Endothelial cell of umbilical vein (primary cell): ENCODE measurements around the gene TLN1.

Source experiments
- EZH2 ChIP-seq: IDR thresholded peaks from 2 replicates; pipeline ENCODE4 v1.6.1; 2012; ENCODE audit warnings: borderline replicate concordance, low read depth, mild to moderate bottlenecking, moderate library complexity, low read length, inconsistent platforms; ENCODE audit not compliant: severe bottlenecking
- FOS ChIP-seq: IDR thresholded peaks from 2 replicates; pipeline ENCODE4 v1.6.1; 2011; ENCODE audit warnings: mild to moderate bottlenecking, low read length, moderate library complexity, borderline replicate concordance; ENCODE audit not compliant: insufficient read depth
- GATA2 ChIP-seq: IDR thresholded peaks from 2 replicates; pipeline ENCODE4 v1.7.0; 2011; ENCODE audit warnings: low read depth, mild to moderate bottlenecking, moderate library complexity, mixed read lengths, low read length; ENCODE audit not compliant: insufficient read length, insufficient read depth
- JUN ChIP-seq: IDR thresholded peaks from 2 replicates; pipeline ENCODE4 v1.6.1; 2011; ENCODE audit warnings: borderline replicate concordance, low read depth; ENCODE audit not compliant: insufficient read length, insufficient read depth
- MYC ChIP-seq: IDR thresholded peaks from one replicate; pipeline ENCODE4 v1.6.1; 2011; ENCODE audit warnings: mild to moderate bottlenecking, low read depth, low read length
- POLR2A ChIP-seq: IDR thresholded peaks from 2 replicates; pipeline ENCODE4 v1.6.1; 2012; ENCODE audit warnings: low read depth, mild to moderate bottlenecking, control low read depth, low read length
- POLR2AphosphoS5 ChIP-seq: IDR thresholded peaks from 2 replicates; pipeline ENCODE4 v1.6.1; 2012; ENCODE audit warnings: low read depth, mild to moderate bottlenecking, control low read depth, low read length, moderate library complexity; ENCODE audit not compliant: insufficient read depth
- TF ChIP-seq, protein P1 (sequence below), 2 donors: IDR thresholded peaks; 1 replicate in 1 of 2; 2 replicates in 1 of 2; pipeline ENCODE4 v1.5.1; 2011; ENCODE audit warnings: low read length in 2 of 2, mild to moderate bottlenecking in 2 of 2, moderate library complexity in 2 of 2, control low read depth in 1 of 2, inconsistent platforms in 1 of 2, low read depth in 1 of 2; ENCODE audit not compliant: insufficient read depth in 1 of 2; ENCODE audit errors: extremely low read depth in 1 of 2
- TF ChIP-seq, protein P2 (sequence below): IDR thresholded peaks from 2 replicates; pipeline ENCODE4 v1.6.1; 2011; ENCODE audit not compliant: insufficient read depth, insufficient read length

DNA sequence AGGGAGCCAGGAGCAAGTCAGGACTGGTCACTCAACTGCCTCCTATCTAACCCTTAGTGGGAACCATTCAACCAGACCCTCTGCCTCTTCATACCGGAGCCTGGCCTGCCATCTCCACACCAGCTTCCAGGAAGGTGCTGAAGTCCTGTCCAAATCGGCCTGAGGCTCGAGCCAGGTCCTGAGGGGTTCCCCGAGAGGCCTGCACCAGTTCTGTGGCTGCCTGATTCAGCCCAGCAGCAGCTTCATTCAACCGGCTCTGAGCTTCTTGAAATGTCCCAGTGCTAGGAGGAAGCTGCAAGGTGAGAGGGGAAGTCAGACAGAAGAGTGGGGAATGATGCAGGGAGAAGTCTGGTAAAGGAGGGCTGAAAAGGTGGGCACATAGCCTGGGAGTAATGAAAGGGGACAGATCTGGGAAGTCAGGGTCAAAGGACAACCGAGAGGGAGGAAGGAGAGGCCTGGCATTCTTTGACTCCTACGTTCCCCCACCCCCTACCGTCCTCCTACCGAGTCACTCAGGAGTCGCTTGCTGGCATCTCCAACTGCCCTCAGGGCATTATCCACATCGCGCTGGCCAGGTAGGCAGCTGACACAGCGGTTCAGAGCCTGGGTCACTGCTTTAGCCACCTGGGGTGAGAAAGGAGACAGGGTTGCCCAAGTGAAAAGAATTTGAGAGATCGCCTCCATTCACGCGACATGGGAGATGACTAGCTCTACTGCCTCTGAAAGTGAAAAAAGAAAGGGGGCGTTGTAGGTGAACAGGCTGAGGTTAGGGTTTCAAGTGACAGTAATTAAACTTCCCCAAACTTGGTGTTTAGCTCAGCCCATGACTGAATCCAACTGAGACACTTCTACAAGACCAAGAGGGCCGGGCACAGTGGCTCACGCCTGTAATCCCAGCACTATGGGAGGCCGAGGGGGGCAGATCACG lies 20.2 kb downstream of the TLN1 start:
- TF ChIP-seq, protein P1, sequence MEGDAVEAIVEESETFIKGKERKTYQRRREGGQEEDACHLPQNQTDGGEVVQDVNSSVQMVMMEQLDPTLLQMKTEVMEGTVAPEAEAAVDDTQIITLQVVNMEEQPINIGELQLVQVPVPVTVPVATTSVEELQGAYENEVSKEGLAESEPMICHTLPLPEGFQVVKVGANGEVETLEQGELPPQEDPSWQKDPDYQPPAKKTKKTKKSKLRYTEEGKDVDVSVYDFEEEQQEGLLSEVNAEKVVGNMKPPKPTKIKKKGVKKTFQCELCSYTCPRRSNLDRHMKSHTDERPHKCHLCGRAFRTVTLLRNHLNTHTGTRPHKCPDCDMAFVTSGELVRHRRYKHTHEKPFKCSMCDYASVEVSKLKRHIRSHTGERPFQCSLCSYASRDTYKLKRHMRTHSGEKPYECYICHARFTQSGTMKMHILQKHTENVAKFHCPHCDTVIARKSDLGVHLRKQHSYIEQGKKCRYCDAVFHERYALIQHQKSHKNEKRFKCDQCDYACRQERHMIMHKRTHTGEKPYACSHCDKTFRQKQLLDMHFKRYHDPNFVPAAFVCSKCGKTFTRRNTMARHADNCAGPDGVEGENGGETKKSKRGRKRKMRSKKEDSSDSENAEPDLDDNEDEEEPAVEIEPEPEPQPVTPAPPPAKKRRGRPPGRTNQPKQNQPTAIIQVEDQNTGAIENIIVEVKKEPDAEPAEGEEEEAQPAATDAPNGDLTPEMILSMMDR (IDR thresholded peaks at IDR 0.05; ENCODE audit: extremely low read depth in 1 of 2, insufficient read depth in 1 of 2, low read depth in 1 of 2, low read length in 2 of 2), result no peak
- TF ChIP-seq POLR2A, result no peak
- TF ChIP-seq POLR2AphosphoS5, result no peak
- TF ChIP-seq EZH2, result no peak
- no peak for TF ChIP-seq GATA2
- no peak for TF ChIP-seq FOS
- TF ChIP-seq, protein P2, sequence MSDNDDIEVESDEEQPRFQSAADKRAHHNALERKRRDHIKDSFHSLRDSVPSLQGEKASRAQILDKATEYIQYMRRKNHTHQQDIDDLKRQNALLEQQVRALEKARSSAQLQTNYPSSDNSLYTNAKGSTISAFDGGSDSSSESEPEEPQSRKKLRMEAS, result no peak
- TF ChIP-seq MYC, result no peak
- TF ChIP-seq JUN, result no peak
